NB4 (cell line): Measurements from ENCODE around the gene RBM34.
"Not testable (repeated sequence)": the region's sequence is repeated elsewhere in the genome, so short reads cannot be mapped to it uniquely, and the experiment has no call there.

ENCODE experiments used
- CTCF ChIP-seq: IDR thresholded peaks from one replicate; pipeline ENCODE4 v1.5.1; 2012; ENCODE audit warnings: low read depth, low read length
- MAX ChIP-seq: IDR thresholded peaks from 2 replicates; pipeline ENCODE4 v1.6.1; 2011; ENCODE audit warnings: low read depth, low read length
- MYC ChIP-seq: IDR thresholded peaks from 2 replicates; pipeline ENCODE4 v1.6.1; 2011; ENCODE audit warnings: low read depth, low read length

- not testable (repeated sequence) for TF ChIP-seq CTCF, MAX, MYC
These were observed 75.5 kb downstream of the RBM34 start for GRCh38 chr1:235085411-235086117.
